ENCODE results near the gene PARP16.

DNA sequence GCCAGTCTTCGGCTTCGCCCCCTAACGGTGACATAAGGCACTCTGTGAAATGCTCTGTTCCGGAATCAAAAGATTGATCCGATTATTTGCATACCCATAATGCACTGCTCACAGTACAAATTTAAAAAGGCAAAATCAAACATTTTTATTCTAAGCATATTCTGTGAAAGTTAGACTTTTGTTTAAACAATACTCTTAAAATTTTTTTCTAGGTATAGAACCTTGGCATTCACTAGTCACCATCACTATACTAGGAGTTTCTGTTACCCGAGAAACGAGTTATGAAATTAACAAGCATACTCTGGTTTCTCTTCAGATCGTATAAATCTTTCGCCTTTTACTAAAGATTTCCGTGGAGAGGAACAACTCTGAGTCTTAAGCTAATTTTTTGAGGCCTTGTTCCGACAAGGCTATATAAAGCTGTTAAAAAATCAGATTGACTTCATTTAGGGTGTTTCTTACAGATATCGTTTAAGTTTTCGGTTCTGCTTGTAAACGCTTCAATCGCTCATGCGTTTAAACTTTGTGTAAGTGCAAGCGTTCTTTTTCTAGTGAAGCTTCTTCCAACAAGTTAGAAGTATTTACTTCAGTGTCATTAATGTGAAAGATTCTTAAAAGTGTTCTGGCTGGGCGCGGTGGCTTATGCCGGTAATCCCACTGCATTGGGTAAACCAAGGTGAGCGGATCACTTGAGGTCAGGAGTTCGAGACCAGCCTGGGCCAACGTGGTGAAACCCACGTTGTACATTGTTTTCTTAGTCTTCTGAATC lies 17.9 kb upstream of the PARP16 start, which contains the start of gene RNU5B-1:
- TF ChIP-seq POLR2A (IDR thresholded peaks at IDR 0.05; ENCODE audit: borderline replicate concordance, extremely low read depth, insufficient read depth, insufficient read length) (peak; percentile 100), CTCF (IDR thresholded peaks at IDR 0.05 in 2 of 3, conservative IDR thresholded peaks at IDR 0.05 in 1 of 3; ENCODE audit: borderline replicate concordance in 1 of 3, insufficient read depth in 1 of 3, low read depth in 2 of 3, low read length in 2 of 3) (peak; percentile 68 to 90 (median 86); a peak in 5 of 6 replicates), CEBPB (IDR thresholded peaks at IDR 0.05; ENCODE audit: low read depth) (peak; percentile 90), ZNF274 (IDR thresholded peaks at IDR 0.05; ENCODE audit: low read depth, low read length) (no peak), POLR2AphosphoS5 (IDR thresholded peaks at IDR 0.05; ENCODE audit: low read depth, low read length) (peak; percentile 100), EZH2phosphoT487 (IDR thresholded peaks at IDR 0.05; ENCODE audit: borderline replicate concordance) (no peak), JUND (IDR thresholded peaks at IDR 0.05) (peak; percentile 87), EZH2 (IDR thresholded peaks at IDR 0.05) (no peak), SP1 (IDR thresholded peaks at IDR 0.05; ENCODE audit: low read depth) (peak; percentile 95), REST (IDR thresholded peaks at IDR 0.05; ENCODE audit: low read depth) (no peak), RAD21 (IDR thresholded peaks at IDR 0.05; ENCODE audit: low read depth) (no peak; the same call in 1 of the 2 replicates), ELF1 (IDR thresholded peaks at IDR 0.05; ENCODE audit: borderline replicate concordance, low read depth) (peak; percentile 48; the same call in 1 of the 2 replicates), MAX (IDR thresholded peaks at IDR 0.05) (no peak; the same call in none of the 2 replicates)

Measured in HCT116 (cell line).